Gastroesophageal sphincter (tissue), 3 donors: ENCODE results near the gene SPOCK2.

Experiments used
- CTCF ChIP-seq, 4 experiments: fragments of 200-600 bp in 2 of 4; fragments of 450-650 bp in 2 of 4; sonication (generic) in 1 of 4; IDR thresholded peaks; one replicate each; pipeline ENCODE4 v1.5.1; 2017 to 2019; ENCODE audit warnings: antibody characterized with exemption in 4 of 4, mild to moderate bottlenecking in 2 of 4, moderate library complexity in 2 of 4
- POLR2A ChIP-seq, 2 donors: fragments of 450-650 bp; IDR thresholded peaks; one replicate each; pipeline ENCODE4 v1.6.1; 2017; ENCODE audit warnings: antibody characterized with exemption in 2 of 2, mild to moderate bottlenecking in 2 of 2, moderate library complexity in 1 of 2
- POLR2AphosphoS5 ChIP-seq: sonication (generic); formaldehyde crosslinking; IDR thresholded peaks from one replicate; pipeline ENCODE4 v1.6.1; 2017; ENCODE audit warnings: antibody characterized with exemption

- no peak for TF ChIP-seq POLR2A (IDR thresholded peaks at IDR 0.05)
- TF ChIP-seq CTCF (IDR thresholded peaks at IDR 0.05), result no peak
- TF ChIP-seq POLR2AphosphoS5, result no peak
These were observed 36.6 kb upstream of the SPOCK2 start for GRCh38 chr10:72124989-72125388.
